Uterus (tissue), 4 donors: Measurements from ENCODE around the gene CPVL. TPM values are rescaled to one million over a fixed set of nuclear protein-coding genes. Genes with fewer than 3 reads are reported as not detected.

Experiments used
- DNase-seq, 2 donors: peaks; one replicate each; pipeline ENCODE4 v3.0.0-alpha.2; 2019 to 2020
- H3K27ac ChIP-seq, 2 donors: fragments of 200-600 bp; sonication (generic); 1 replicate in 1 of 2; 2 replicates in 1 of 2; pipeline ENCODE4 v1.5.1; 2016 to 2018
- H3K27me3 ChIP-seq, 2 donors: fragments of 200-600 bp; sonication (generic); one replicate each; pipeline ENCODE4 v1.5.1; 2018 to 2019; ENCODE audit warnings: control low read depth in 1 of 2
- H3K36me3 ChIP-seq, 2 donors: fragments of 200-600 bp; sonication (generic); one replicate each; pipeline ENCODE4 v1.5.1; 2019; ENCODE audit warnings: control low read depth in 1 of 2
- H3K4me1 ChIP-seq, 2 donors: fragments of 200-600 bp; sonication (generic); one replicate each; pipeline ENCODE4 v1.5.1; 2018 to 2019; ENCODE audit warnings: control low read depth in 1 of 2
- H3K4me3 ChIP-seq, 2 donors: fragments of 200-600 bp; sonication (generic); 1 replicate in 1 of 2; 2 replicates in 1 of 2; pipeline ENCODE4 v1.5.1; 2018 to 2019; ENCODE audit warnings: mild to moderate bottlenecking in 1 of 2
- H3K9me3 ChIP-seq, 2 donors: fragments of 200-600 bp; sonication (generic); one replicate each; pipeline ENCODE4 v1.5.1; 2019; ENCODE audit warnings: control low read depth in 1 of 2
- CTCF ChIP-seq, 4 experiments: fragments of 200-600 bp in 2 of 4; fragments of 450-650 bp in 2 of 4; sonication (generic) in 2 of 4; IDR thresholded peaks; one replicate each; pipeline ENCODE4 v1.5.1; 2016 to 2019; ENCODE audit warnings: antibody characterized with exemption in 4 of 4, mild to moderate bottlenecking in 2 of 4, moderate library complexity in 1 of 4
- POLR2A ChIP-seq, 2 donors: fragments of 450-650 bp; IDR thresholded peaks; one replicate each; pipeline ENCODE4 v1.6.1; 2016; ENCODE audit warnings: antibody characterized with exemption in 2 of 2, mild to moderate bottlenecking in 1 of 2, moderate library complexity in 1 of 2
- intact Hi-C: fragments of 100-400 bp; cut with DNase I; formaldehyde crosslinking; loops from one replicate; pipeline ENCODE4 v1.15.1; 2023; ENCODE audit warnings: low total_unique reads
- total RNA-seq, 4 donors: library from RNA; depleted of rRNA in 3 of 4; stranded (reverse); fragments of >200 nt in 3 of 4; gene quantifications; one replicate each; pipeline versions ENCODE4 v1.1.0 to v1.2.4, GENCODE V29; 2014 to 2023
- donor health status: DM: yes; HTN: yes; CAD: no.

CPVL gene
- total RNA-seq, 4 donors from 2014 or later, result 8.5 to 21.1 (median 14.5) TPM

- TF ChIP-seq CTCF (IDR thresholded peaks at IDR 0.05), result no peak
- TF ChIP-seq POLR2A (IDR thresholded peaks at IDR 0.05), result no peak
- no peaks in the 10 kb centered on the region for H3K27me3 ChIP-seq
Measured at GRCh38 chr7:28999427-28999826, 146.9 kb downstream of the CPVL start.

GRCh38 chr7:28998105-28998504, 148.2 kb downstream of the CPVL start:
- Histone ChIP-seq H3K27me3 (no peaks in the 10 kb centered on the region), H3K9me3 (no peaks in the 10 kb centered on the region), H3K36me3 (no peaks in the 10 kb centered on the region), H3K4me3 (no peak overlapping the region), H3K4me1 (no peaks in the 10 kb centered on the region), H3K27ac (no peak overlapping the region)
- intact Hi-C loops, result no loop called here
- TF ChIP-seq CTCF (IDR thresholded peaks at IDR 0.05) (no peak), POLR2A (IDR thresholded peaks at IDR 0.05) (no peak)
- no peak for DNase-seq

More at GRCh38 chr7:28999427-28999826, 146.9 kb downstream of the CPVL start:
- intact Hi-C loops, result no loop called here
- no peak for DNase-seq
- no peak overlapping the region for H3K4me3 ChIP-seq
- no peaks in the 10 kb centered on the region for H3K36me3 ChIP-seq
- H3K4me1 ChIP-seq, result no peaks in the 10 kb centered on the region
- no peak overlapping the region for H3K27ac ChIP-seq
- H3K9me3 ChIP-seq, result no peaks in the 10 kb centered on the region

- Histone ChIP-seq H3K4me3 (no peak overlapping the region), H3K9me3 (no peaks in the 10 kb centered on the region), H3K4me1 (no peaks in the 10 kb centered on the region), H3K27ac (no peak overlapping the region), H3K36me3 (no peaks in the 10 kb centered on the region), H3K27me3 (no peaks in the 10 kb centered on the region)
- no peak for DNase-seq
- intact Hi-C loops, result no loop called here
- TF ChIP-seq POLR2A (IDR thresholded peaks at IDR 0.05) (no peak), CTCF (IDR thresholded peaks at IDR 0.05) (no peak)
Measured at GRCh38 chr7:28996836-28997235, 149.5 kb downstream of the CPVL start.

GRCh38 chr7:28993371-28993770, 153.0 kb downstream of the CPVL start:
- no peak overlapping the region for H3K27ac ChIP-seq
- DNase-seq, result no peak

GRCh38 chr7:28992798-28993197, 153.5 kb downstream of the CPVL start:
- Histone ChIP-seq H3K36me3 (no peaks in the 10 kb centered on the region), H3K4me1 (peaks cover 0 to 2% of the 10 kb centered on the region in 2 donors), H3K4me3 (no peak overlapping the region), H3K27me3 (no peaks in the 10 kb centered on the region), H3K27ac (no peak overlapping the region), H3K9me3 (no peaks in the 10 kb centered on the region)
- no peak for DNase-seq
- intact Hi-C loops, result no loop called here
- no peak for TF ChIP-seq POLR2A (IDR thresholded peaks at IDR 0.05)
- no peak for TF ChIP-seq CTCF (IDR thresholded peaks at IDR 0.05)

More at GRCh38 chr7:28993371-28993770, 153.0 kb downstream of the CPVL start:
- TF ChIP-seq POLR2A (IDR thresholded peaks at IDR 0.05), result no peak
- TF ChIP-seq CTCF (IDR thresholded peaks at IDR 0.05), result no peak
- Histone ChIP-seq H3K4me3 (no peak overlapping the region), H3K4me1 (no peaks in the 10 kb centered on the region), H3K27me3 (no peaks in the 10 kb centered on the region), H3K9me3 (no peaks in the 10 kb centered on the region), H3K36me3 (no peaks in the 10 kb centered on the region)
- intact Hi-C loops, result no loop called here
